ENCODE results near the gene CTU2.

GRCh38 chr16:88662843-88663606, 43.3 kb upstream of the CTU2 start, which contains the start of gene MVD:
- peak; percentile 7; the same call in 1 of the 2 replicates for TF ChIP-seq CTCF (IDR thresholded peaks at IDR 0.05; ENCODE audit: low read length)
- TF ChIP-seq EZH2 (IDR thresholded peaks at IDR 0.05; ENCODE audit: borderline replicate concordance, low read length) = no peak
